ENCODE results near the gene OTUD5. TPM values are rescaled to one million over a fixed set of nuclear protein-coding genes. Genes with fewer than 3 reads are reported as not detected.

OTUD5 gene
- total and polyA plus RNA-seq, 8 donors = 38.1 to 60.4 (median 58.2) TPM

- Histone ChIP-seq H3K36me3 (peaks cover 0 to 52% of the 10 kb centered on the region in 2 donors), H3K9me3 (no peaks in the 10 kb centered on the region), H3K4me3 (no peak overlapping the region), H3K4me1 (peaks cover 0 to 12% of the 10 kb centered on the region in 2 donors), H3K27me3 (no peaks in the 10 kb centered on the region), H3K27ac (no peak overlapping the region)
- DNase-seq (no peak), ATAC-seq (no peak)
- no peak for TF ChIP-seq CTCF (IDR thresholded peaks at IDR 0.05)
- intact Hi-C loops (cut with DNase I) = no loop called here
Measured at GRCh38 chrX:48975041-48975440, 17.6 kb upstream of the OTUD5 start.

GRCh38 chrX:48974574-48974973 lies 17.2 kb upstream of the OTUD5 start:
- TF ChIP-seq CTCF (IDR thresholded peaks at IDR 0.05) = no peak
- H3K27ac ChIP-seq = no peak overlapping the region
- no peak for DNase-seq
- no peaks in the 10 kb centered on the region for H3K9me3 ChIP-seq
- intact Hi-C loops (cut with DNase I) = no loop called here
- H3K27me3 ChIP-seq = no peaks in the 10 kb centered on the region
- ATAC-seq = no peak
- no peak overlapping the region for H3K4me3 ChIP-seq
- peaks cover 0 to 12% of the 10 kb centered on the region in 2 donors for H3K4me1 ChIP-seq
- H3K36me3 ChIP-seq = peaks cover 0 to 48% of the 10 kb centered on the region in 2 donors

- intact Hi-C loops (cut with DNase I) = no loop called here
- Histone ChIP-seq H3K36me3 (peaks cover 0 to 46% of the 10 kb centered on the region in 2 donors), H3K4me1 (peaks cover 0 to 12% of the 10 kb centered on the region in 2 donors), H3K27me3 (no peaks in the 10 kb centered on the region), H3K9me3 (no peaks in the 10 kb centered on the region), H3K27ac (no peak overlapping the region), H3K4me3 (no peak overlapping the region)
- DNase-seq = no peak
- ATAC-seq = no peak
- no peak for TF ChIP-seq CTCF (IDR thresholded peaks at IDR 0.05)
Measured at GRCh38 chrX:48974033-48974432, 16.6 kb upstream of the OTUD5 start.

DNA sequence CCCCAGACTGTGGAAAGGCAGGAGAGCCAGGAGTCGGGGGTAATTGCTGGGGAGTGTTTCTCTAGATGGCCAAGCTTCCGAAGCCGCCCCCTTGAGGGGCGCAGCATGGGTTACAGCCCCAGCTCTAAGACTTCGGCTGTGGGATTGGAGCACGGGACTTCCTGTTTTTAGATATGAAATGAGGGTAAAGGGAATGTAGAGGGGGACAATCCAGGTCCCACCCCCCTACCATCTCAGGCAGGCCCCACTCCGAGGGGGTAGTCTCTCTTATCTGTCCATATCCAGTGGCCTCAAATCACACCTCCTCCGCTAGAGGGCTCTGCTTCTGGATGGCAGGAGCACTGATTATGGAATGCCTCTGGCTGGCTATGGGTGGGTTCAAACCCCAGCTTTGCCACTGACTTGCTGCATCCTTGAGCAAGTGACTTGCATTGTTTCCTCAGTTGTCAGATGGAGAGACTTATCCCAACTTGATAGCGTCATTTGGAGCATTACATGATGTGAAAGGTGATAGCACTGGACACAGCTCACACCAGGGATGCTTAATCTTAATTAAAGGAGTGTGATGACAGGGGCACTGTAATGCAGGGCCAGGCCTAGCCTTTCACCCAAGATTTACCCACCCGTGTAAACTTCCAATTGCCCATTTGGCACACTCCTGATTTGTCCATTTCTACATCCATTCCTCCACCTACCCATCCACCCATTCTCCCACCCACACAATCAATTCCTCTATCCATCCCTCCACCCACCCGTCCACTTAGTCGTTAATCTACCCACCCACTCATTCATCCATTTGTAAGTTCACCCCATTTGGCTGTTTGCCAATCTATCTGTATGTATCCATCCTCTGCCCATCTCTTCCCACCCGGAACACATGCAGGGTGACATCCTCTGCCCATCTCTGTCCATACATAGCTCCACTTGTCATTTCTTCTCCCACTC lies 15.1 kb upstream of the OTUD5 start:
- TF ChIP-seq CTCF (IDR thresholded peaks at IDR 0.05) = peak; percentile 26 to 30
- peak overlapping the region in 1 of 2 donors; percentile 5 for H3K27ac ChIP-seq

More for the DNA sequence above, 15.1 kb upstream of the OTUD5 start:
- ATAC-seq = peak; percentile 67
- Histone ChIP-seq H3K27me3 (no peaks in the 10 kb centered on the region), H3K9me3 (no peaks in the 10 kb centered on the region), H3K4me1 (peaks cover 0 to 12% of the 10 kb centered on the region in 2 donors), H3K36me3 (peaks cover 0 to 34% of the 10 kb centered on the region in 2 donors), H3K4me3 (peak overlapping the region in 1 of 2 donors; percentile 7)
- intact Hi-C loops (cut with DNase I) = no loop called here
- peak in 1 of 4 donors; percentile 41 for DNase-seq
